ENCODE data around the gene TTBK2. TPM values are rescaled to one million over a fixed set of nuclear protein-coding genes. Genes with fewer than 3 reads are reported as not detected.

TTBK2 gene
- total and polyA plus RNA-seq, 2 donors (not counting 3 experiments of a cell fraction or from before 2014, with no cell fraction given), result 4.4 to 17.1 TPM

GRCh38 chr15:42710662-42711061 is 209.9 kb downstream of the TTBK2 start:
- Histone ChIP-seq H3K4me3 (replicated peaks in 1 of 3; ENCODE audit: insufficient read depth in 1 of 3, low read depth in 1 of 3, low read length in 3 of 3) (no peak overlapping the region), H3K9ac (replicated peaks; ENCODE audit: extremely low read depth, insufficient read depth, low read length) (no peak overlapping the region), H3K9me3 (replicated peaks; ENCODE audit: control insufficient read depth, insufficient read depth, low read length) (no peaks in the 10 kb centered on the region), H3K4me2 (ENCODE audit: insufficient read depth, low read length) (no peak overlapping the region), H3K79me2 (ENCODE audit: control insufficient read depth, insufficient read depth, low read length) (no peaks in the 10 kb centered on the region), H3K36me3 (ENCODE audit: control insufficient read depth in 2 of 2, extremely low read depth in 1 of 2, insufficient read depth in 2 of 2, low read length in 2 of 2) (no peaks in the 10 kb centered on the region), H3K27me3 (ENCODE audit: control insufficient read depth in 2 of 2, insufficient read depth in 2 of 2, low read length in 2 of 2) (no peaks in the 10 kb centered on the region), H3K4me1 (ENCODE audit: control insufficient read depth, extremely low read depth, insufficient read depth, low read length) (peaks cover 12% of the 10 kb centered on the region), H2AFZ (ENCODE audit: low read depth, low read length) (no peak overlapping the region), H3K27ac (ENCODE audit: insufficient read depth, low read depth, low read length) (no peak overlapping the region), H4K20me1 (replicated peaks; ENCODE audit: control insufficient read depth, extremely low read depth, insufficient read depth, low read length) (no peaks in the 10 kb centered on the region), H3K9me1 (replicated peaks; ENCODE audit: control insufficient read depth, extremely low read depth, insufficient read depth, low read length) (no peaks in the 10 kb centered on the region)
- BruUV-seq (replicated peaks), result no TSS peak
- CTCF ChIA-PET, result interaction anchor here (1.1 kb wide), 1 partner anchor 216 kb away, joined by 5 read pairs; no protein-coding TSS in a partner anchor
- dilution Hi-C loops (cut with MboI; ENCODE audit: extremely low pct_ligation_motif_present, low sequenced_read_pairs) (no loop called here), intact Hi-C loops (cut with micrococcal nuclease) (no loop called here)
- POLR2A ChIA-PET, result no interaction called here
- FAIRE-seq (no peak), DNase-seq (ENCODE audit: low read depth, low spot score) (no peak)
- TF ChIP-seq GATA2 (IDR thresholded peaks at IDR 0.05; ENCODE audit: insufficient read depth, insufficient read length, low read depth, low read length) (no peak), EZH2 (IDR thresholded peaks at IDR 0.05; ENCODE audit: borderline replicate concordance, low read depth, low read length, severe bottlenecking) (no peak), CTCF (IDR thresholded peaks at IDR 0.05; ENCODE audit: extremely low read depth in 1 of 2, insufficient read depth in 1 of 2, low read depth in 1 of 2, low read length in 2 of 2) (no peak), POLR2AphosphoS5 (IDR thresholded peaks at IDR 0.05; ENCODE audit: insufficient read depth, low read depth, low read length) (no peak), POLR2A (IDR thresholded peaks at IDR 0.05; ENCODE audit: low read depth, low read length) (no peak), JUN (IDR thresholded peaks at IDR 0.05; ENCODE audit: borderline replicate concordance, insufficient read depth, insufficient read length, low read depth) (no peak), MAX (IDR thresholded peaks at IDR 0.05; ENCODE audit: insufficient read depth, insufficient read length) (no peak), MYC (IDR thresholded peaks at IDR 0.05; ENCODE audit: low read depth, low read length) (no peak), FOS (IDR thresholded peaks at IDR 0.05; ENCODE audit: borderline replicate concordance, insufficient read depth, low read length) (no peak)
